ENCODE measurements around the gene ADD3. TPM values are rescaled to one million over a fixed set of nuclear protein-coding genes. Genes with fewer than 3 reads are reported as not detected.

Gene ADD3
- total RNA-seq, 2 experiments from 2014 or later = 273 to 302 TPM

GRCh38 chr10:110061687-110062086, 53.9 kb downstream of the ADD3 start:
- TF ChIP-seq, protein P1, sequence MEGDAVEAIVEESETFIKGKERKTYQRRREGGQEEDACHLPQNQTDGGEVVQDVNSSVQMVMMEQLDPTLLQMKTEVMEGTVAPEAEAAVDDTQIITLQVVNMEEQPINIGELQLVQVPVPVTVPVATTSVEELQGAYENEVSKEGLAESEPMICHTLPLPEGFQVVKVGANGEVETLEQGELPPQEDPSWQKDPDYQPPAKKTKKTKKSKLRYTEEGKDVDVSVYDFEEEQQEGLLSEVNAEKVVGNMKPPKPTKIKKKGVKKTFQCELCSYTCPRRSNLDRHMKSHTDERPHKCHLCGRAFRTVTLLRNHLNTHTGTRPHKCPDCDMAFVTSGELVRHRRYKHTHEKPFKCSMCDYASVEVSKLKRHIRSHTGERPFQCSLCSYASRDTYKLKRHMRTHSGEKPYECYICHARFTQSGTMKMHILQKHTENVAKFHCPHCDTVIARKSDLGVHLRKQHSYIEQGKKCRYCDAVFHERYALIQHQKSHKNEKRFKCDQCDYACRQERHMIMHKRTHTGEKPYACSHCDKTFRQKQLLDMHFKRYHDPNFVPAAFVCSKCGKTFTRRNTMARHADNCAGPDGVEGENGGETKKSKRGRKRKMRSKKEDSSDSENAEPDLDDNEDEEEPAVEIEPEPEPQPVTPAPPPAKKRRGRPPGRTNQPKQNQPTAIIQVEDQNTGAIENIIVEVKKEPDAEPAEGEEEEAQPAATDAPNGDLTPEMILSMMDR (IDR thresholded peaks at IDR 0.05) = no peak
- no peaks in the 10 kb centered on the region for H3K9me3 ChIP-seq (ENCODE audit: control insufficient read depth in 1 of 2, insufficient read depth in 1 of 2, low read length in 2 of 2)
- no peaks in the 10 kb centered on the region for H3K27me3 ChIP-seq (ENCODE audit: control insufficient read depth in 1 of 2, insufficient read depth in 2 of 2, low read length in 2 of 2)
- H3K4me3 Mint-ChIP-seq = peak overlapping the region; percentile 21
- no peaks in the 10 kb centered on the region for H3K27me3 Mint-ChIP-seq
- ATAC-seq (ENCODE audit: poor library complexity) = no peak
- ChIA-PET CTCF (no interaction called here), POLR2A (interaction anchor here (5.0 kb wide), 1 partner anchor 14 kb away, joined by 27 read pairs; no protein-coding TSS in a partner anchor)
- H3K36me3 Mint-ChIP-seq (ENCODE audit: low read depth) = no peaks in the 10 kb centered on the region
- H3K9me3 Mint-ChIP-seq = no peaks in the 10 kb centered on the region
- H3K27ac Mint-ChIP-seq = peak overlapping the region; percentile 79
- H3K4me3 ChIP-seq (ENCODE audit: low read length) = no peak overlapping the region
- no peak overlapping the region for H3K27ac ChIP-seq (ENCODE audit: low read depth in 1 of 2, low read length in 2 of 2)
- H3K36me3 ChIP-seq (ENCODE audit: insufficient read depth, low read length) = no peaks in the 10 kb centered on the region
- H3K4me1 ChIP-seq (ENCODE audit: insufficient read depth, low read length) = peaks cover 45% of the 10 kb centered on the region
- no peak for DNase-seq
- H3K4me1 Mint-ChIP-seq (ENCODE audit: low read depth) = peaks cover 90% of the 10 kb centered on the region
- intact Hi-C loops (cut with DNase I, micrococcal nuclease) = loop anchor here in 1 of 2 experiments (2.0 kb wide), 1 partner anchor 15 kb away; no protein-coding TSS in a partner anchor

GRCh38 chr10:110065269-110065668, 57.5 kb downstream of the ADD3 start:
- peaks cover 38% of the 10 kb centered on the region for H3K4me1 ChIP-seq (ENCODE audit: insufficient read depth, low read length)
- H3K36me3 ChIP-seq (ENCODE audit: insufficient read depth, low read length) = no peaks in the 10 kb centered on the region
- no peaks in the 10 kb centered on the region for H3K9me3 Mint-ChIP-seq
- ATAC-seq (ENCODE audit: poor library complexity) (no peak), DNase-seq (no peak)
- no peak overlapping the region for H3K27ac ChIP-seq (ENCODE audit: low read depth in 1 of 2, low read length in 2 of 2)
- no peaks in the 10 kb centered on the region for H3K27me3 Mint-ChIP-seq
- H3K4me1 Mint-ChIP-seq (ENCODE audit: low read depth) = peaks cover 93% of the 10 kb centered on the region
- H3K27me3 ChIP-seq (ENCODE audit: control insufficient read depth in 1 of 2, insufficient read depth in 2 of 2, low read length in 2 of 2) = no peaks in the 10 kb centered on the region
- no peak overlapping the region for H3K4me3 ChIP-seq (ENCODE audit: low read length)
- intact Hi-C loops (cut with DNase I, micrococcal nuclease) = loop anchor here in 1 of 2 experiments (5.0 kb wide), 1 partner anchor 37 kb away; no protein-coding TSS in a partner anchor
- H3K27ac Mint-ChIP-seq = peak overlapping the region; percentile 87
- peak overlapping the region; percentile 57 for H3K4me3 Mint-ChIP-seq
- ChIA-PET POLR2A (no interaction called here), CTCF (no interaction called here)
- H3K9me3 ChIP-seq (ENCODE audit: control insufficient read depth in 1 of 2, insufficient read depth in 1 of 2, low read length in 2 of 2) = no peaks in the 10 kb centered on the region
- no peaks in the 10 kb centered on the region for H3K36me3 Mint-ChIP-seq (ENCODE audit: low read depth)
- TF ChIP-seq, protein P1 (IDR thresholded peaks at IDR 0.05) = no peak

DNA sequence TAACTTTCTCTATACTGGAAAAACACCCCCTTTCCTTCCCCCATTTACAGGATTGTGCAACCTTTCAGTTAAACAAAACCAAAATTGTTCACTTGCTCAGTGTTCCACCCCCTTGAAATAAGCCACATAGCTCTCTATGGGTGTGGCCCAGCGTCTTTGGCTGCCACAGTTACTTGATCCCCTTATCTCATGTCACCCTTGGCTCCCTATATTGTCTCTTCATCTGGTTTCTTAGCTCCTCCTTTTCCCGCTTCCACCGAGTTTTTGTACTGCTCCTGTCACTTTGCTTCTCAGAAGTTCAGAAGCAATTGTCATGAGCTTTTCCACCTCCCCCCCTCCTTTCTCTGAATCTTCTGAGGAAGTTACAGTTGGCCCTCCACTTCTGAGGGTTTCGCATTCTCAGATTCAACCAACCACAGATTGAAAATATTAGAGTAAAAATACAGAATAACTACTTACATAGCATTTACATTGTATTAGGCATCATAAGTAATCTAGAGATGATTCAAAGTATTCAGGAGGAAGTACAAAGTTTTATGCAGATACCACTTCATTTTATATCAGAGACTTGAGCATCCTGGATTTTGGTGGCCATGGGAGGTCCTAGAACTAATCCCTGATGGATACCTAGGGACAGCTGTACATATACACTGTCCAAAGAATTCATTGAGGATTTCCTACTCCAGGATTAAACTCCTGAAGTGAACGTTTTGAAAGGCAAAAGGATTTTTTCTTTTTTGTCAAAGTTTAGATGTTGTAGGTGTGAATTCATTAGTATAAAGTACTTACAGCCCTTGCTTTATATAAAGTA, 60.4 kb downstream of the ADD3 start:
- TF ChIP-seq, protein P1 (IDR thresholded peaks at IDR 0.05) = no peak
- Mint-ChIP-seq H3K4me3 (peak overlapping the region; percentile 74), H3K9me3 (no peaks in the 10 kb centered on the region), H3K27me3 (no peaks in the 10 kb centered on the region), H3K36me3 (ENCODE audit: low read depth) (no peaks in the 10 kb centered on the region), H3K4me1 (ENCODE audit: low read depth) (peaks cover 93% of the 10 kb centered on the region), H3K27ac (peak overlapping the region; percentile 87)
- H3K36me3 ChIP-seq (ENCODE audit: insufficient read depth, low read length) = no peaks in the 10 kb centered on the region
- POLR2A ChIA-PET = interaction anchor here (0.8 to 4.3 kb wide), 9 partner anchors 9 to 61 kb away, joined by 3 to 44 read pairs (median 6); partner anchors contain the start of gene ADD3
- intact Hi-C loops (cut with DNase I, micrococcal nuclease) = loop anchor here in 1 of 2 experiments (1.0 to 5.0 kb wide), 2 partner anchors 9 to 34 kb away; no protein-coding TSS in a partner anchor
- H3K4me1 ChIP-seq (ENCODE audit: insufficient read depth, low read length) = peaks cover 38% of the 10 kb centered on the region
- no peaks in the 10 kb centered on the region for H3K9me3 ChIP-seq (ENCODE audit: control insufficient read depth in 1 of 2, insufficient read depth in 1 of 2, low read length in 2 of 2)
- peak overlapping the region; percentile 7 for H3K4me3 ChIP-seq (ENCODE audit: low read length)
- ATAC-seq (ENCODE audit: poor library complexity) (peak; percentile 85), DNase-seq (peak in 9 of 14 experiments; percentile 11 to 77 (median 34))
- H3K27ac ChIP-seq (ENCODE audit: low read depth in 1 of 2, low read length in 2 of 2) = peak overlapping the region; percentile 44 to 57
- H3K27me3 ChIP-seq (ENCODE audit: control insufficient read depth in 1 of 2, insufficient read depth in 2 of 2, low read length in 2 of 2) = no peaks in the 10 kb centered on the region
- CTCF ChIA-PET = interaction anchor here (0.7 to 2.2 kb wide), 6 partner anchors 9 to 176 kb away, joined by 3 to 5 read pairs (median 3); no protein-coding TSS in a partner anchor

Data from CD4-positive, alpha-beta T cell (primary cell).